ENCODE data around the gene RIN3. TPM values are rescaled to one million over a fixed set of nuclear protein-coding genes. Genes with fewer than 3 reads are reported as not detected.

Gene RIN3
- total RNA-seq, 4 donors from 2014 or later: 15.1 to 32.3 (median 21.9) TPM

GRCh38 chr14:92665661-92666110, 152.1 kb downstream of the RIN3 start:
- no peak for TF ChIP-seq CTCF (IDR thresholded peaks at IDR 0.05; ENCODE audit: low read depth)

- TF ChIP-seq CTCF (IDR thresholded peaks at IDR 0.05; ENCODE audit: low read depth): no peak
Measured at GRCh38 chr14:92666251-92666650, 152.7 kb downstream of the RIN3 start.

- no peak for TF ChIP-seq CTCF (IDR thresholded peaks at IDR 0.05; ENCODE audit: low read depth)
Measured at GRCh38 chr14:92668276-92668973, 154.8 kb downstream of the RIN3 start.

- no peak for TF ChIP-seq CTCF (IDR thresholded peaks at IDR 0.05; ENCODE audit: low read depth)
Measured at GRCh38 chr14:92670160-92670559, 156.6 kb downstream of the RIN3 start.

- TF ChIP-seq CTCF (IDR thresholded peaks at IDR 0.05; ENCODE audit: low read depth): no peak
Measured at GRCh38 chr14:92670643-92671366, 157.2 kb downstream of the RIN3 start.

GRCh38 chr14:92673601-92674150, 160.1 kb downstream of the RIN3 start:
- TF ChIP-seq CTCF (IDR thresholded peaks at IDR 0.05; ENCODE audit: low read depth): no peak

- TF ChIP-seq CTCF (IDR thresholded peaks at IDR 0.05; ENCODE audit: low read depth): no peak
Measured at GRCh38 chr14:92675421-92675820, 161.8 kb downstream of the RIN3 start.
